ENCODE measurements around the gene IPO4.

Gene IPO4

GRCh38 chr14:24177891-24178290, 10.7 kb downstream of the IPO4 start:
- Histone ChIP-seq H3K9me2 (replicated peaks; ENCODE audit: insufficient read depth, low read length) (no peaks in the 10 kb centered on the region), H3K27me3 (replicated peaks; ENCODE audit: insufficient read depth, low read length) (no peaks in the 10 kb centered on the region), H3K9me3 (replicated peaks; ENCODE audit: insufficient read depth, low read length) (no peaks in the 10 kb centered on the region), H3K4me2 (ENCODE audit: low read depth, low read length) (no peak overlapping the region), H3K27ac (ENCODE audit: low read length) (no peak overlapping the region), H3K4me3 (ENCODE audit: low read length) (no peak overlapping the region), H2AFZ (ENCODE audit: low read length) (no peak overlapping the region), H3K79me2 (ENCODE audit: low read length) (no peaks in the 10 kb centered on the region), H3K36me3 (replicated peaks; ENCODE audit: insufficient read depth, low read length) (no peaks in the 10 kb centered on the region), H3K4me1 (ENCODE audit: low read length) (no peaks in the 10 kb centered on the region), H3F3A (ENCODE audit: insufficient read depth, low read length) (no peaks in the 10 kb centered on the region), H3K9ac (ENCODE audit: low read length) (no peak overlapping the region), H4K20me1 (ENCODE audit: insufficient read depth, low read length) (no peaks in the 10 kb centered on the region)
- TF ChIP-seq CTCF (IDR thresholded peaks at IDR 0.05; ENCODE audit: low read length) (no peak), EZH2phosphoT487 (IDR thresholded peaks at IDR 0.05; ENCODE audit: low read length) (no peak), EZH2 (optimal IDR thresholded peaks at IDR 0.05; ENCODE audit: low read depth, low read length) (no peak)
- DNase-seq: no peak

- Histone ChIP-seq H3K79me2 (ENCODE audit: low read length) (no peaks in the 10 kb centered on the region), H3K4me2 (ENCODE audit: low read depth, low read length) (no peak overlapping the region), H3K9ac (ENCODE audit: low read length) (no peak overlapping the region), H3K27ac (ENCODE audit: low read length) (no peak overlapping the region), H3K27me3 (replicated peaks; ENCODE audit: insufficient read depth, low read length) (no peaks in the 10 kb centered on the region), H3F3A (ENCODE audit: insufficient read depth, low read length) (no peaks in the 10 kb centered on the region), H3K9me3 (replicated peaks; ENCODE audit: insufficient read depth, low read length) (no peaks in the 10 kb centered on the region), H3K36me3 (replicated peaks; ENCODE audit: insufficient read depth, low read length) (no peaks in the 10 kb centered on the region), H3K4me1 (ENCODE audit: low read length) (no peaks in the 10 kb centered on the region), H4K20me1 (ENCODE audit: insufficient read depth, low read length) (no peaks in the 10 kb centered on the region), H3K4me3 (ENCODE audit: low read length) (no peak overlapping the region), H2AFZ (ENCODE audit: low read length) (no peak overlapping the region), H3K9me2 (replicated peaks; ENCODE audit: insufficient read depth, low read length) (no peaks in the 10 kb centered on the region)
- no peak for DNase-seq
- no peak for TF ChIP-seq EZH2phosphoT487 (IDR thresholded peaks at IDR 0.05; ENCODE audit: low read length)
- no peak for TF ChIP-seq CTCF (IDR thresholded peaks at IDR 0.05; ENCODE audit: low read length)
- no peak for TF ChIP-seq EZH2 (optimal IDR thresholded peaks at IDR 0.05; ENCODE audit: low read depth, low read length)
These were observed 11.4 kb downstream of the IPO4 start for GRCh38 chr14:24177041-24177825.

GRCh38 chr14:24176599-24176998, 12.0 kb downstream of the IPO4 start:
- DNase-seq: no peak
- no peaks in the 10 kb centered on the region for H3F3A ChIP-seq (ENCODE audit: insufficient read depth, low read length)
- H4K20me1 ChIP-seq (ENCODE audit: insufficient read depth, low read length): no peaks in the 10 kb centered on the region
- no peak overlapping the region for H2AFZ ChIP-seq (ENCODE audit: low read length)
- TF ChIP-seq EZH2phosphoT487 (IDR thresholded peaks at IDR 0.05; ENCODE audit: low read length) (no peak), CTCF (IDR thresholded peaks at IDR 0.05; ENCODE audit: low read length) (no peak), EZH2 (optimal IDR thresholded peaks at IDR 0.05; ENCODE audit: low read depth, low read length) (no peak)
- H3K36me3 ChIP-seq (replicated peaks; ENCODE audit: insufficient read depth, low read length): no peaks in the 10 kb centered on the region
- H3K4me2 ChIP-seq (ENCODE audit: low read depth, low read length): no peak overlapping the region
- H3K4me3 ChIP-seq (ENCODE audit: low read length): no peak overlapping the region
- H3K79me2 ChIP-seq (ENCODE audit: low read length): no peaks in the 10 kb centered on the region
- no peak overlapping the region for H3K9ac ChIP-seq (ENCODE audit: low read length)
- no peaks in the 10 kb centered on the region for H3K9me3 ChIP-seq (replicated peaks; ENCODE audit: insufficient read depth, low read length)
- no peaks in the 10 kb centered on the region for H3K9me2 ChIP-seq (replicated peaks; ENCODE audit: insufficient read depth, low read length)
- H3K27ac ChIP-seq (ENCODE audit: low read length): no peak overlapping the region
- H3K27me3 ChIP-seq (replicated peaks; ENCODE audit: insufficient read depth, low read length): no peaks in the 10 kb centered on the region
- no peaks in the 10 kb centered on the region for H3K4me1 ChIP-seq (ENCODE audit: low read length)
